ENCODE results near the gene CCDC154.

GRCh38 chr16:1401758-1402154, 42.6 kb downstream of the CCDC154 start:
- no peak for TF ChIP-seq CTCF (IDR thresholded peaks at IDR 0.05)
- TF ChIP-seq POLR2A (IDR thresholded peaks at IDR 0.05), result no peak

All from uterus (tissue), 2 donors.